Uterus (tissue), 2 donors: Measurements from ENCODE around the gene TIGAR.

Experiments
- CTCF ChIP-seq, 4 experiments: fragments of 200-600 bp in 2 of 4; fragments of 450-650 bp in 2 of 4; sonication (generic) in 2 of 4; IDR thresholded peaks; one replicate each; pipeline ENCODE4 v1.5.1; 2016 to 2019; ENCODE audit warnings: antibody characterized with exemption in 4 of 4, mild to moderate bottlenecking in 2 of 4, moderate library complexity in 1 of 4
- POLR2A ChIP-seq, 2 donors: fragments of 450-650 bp; IDR thresholded peaks; one replicate each; pipeline ENCODE4 v1.6.1; 2016; ENCODE audit warnings: antibody characterized with exemption in 2 of 2, mild to moderate bottlenecking in 1 of 2, moderate library complexity in 1 of 2

DNA sequence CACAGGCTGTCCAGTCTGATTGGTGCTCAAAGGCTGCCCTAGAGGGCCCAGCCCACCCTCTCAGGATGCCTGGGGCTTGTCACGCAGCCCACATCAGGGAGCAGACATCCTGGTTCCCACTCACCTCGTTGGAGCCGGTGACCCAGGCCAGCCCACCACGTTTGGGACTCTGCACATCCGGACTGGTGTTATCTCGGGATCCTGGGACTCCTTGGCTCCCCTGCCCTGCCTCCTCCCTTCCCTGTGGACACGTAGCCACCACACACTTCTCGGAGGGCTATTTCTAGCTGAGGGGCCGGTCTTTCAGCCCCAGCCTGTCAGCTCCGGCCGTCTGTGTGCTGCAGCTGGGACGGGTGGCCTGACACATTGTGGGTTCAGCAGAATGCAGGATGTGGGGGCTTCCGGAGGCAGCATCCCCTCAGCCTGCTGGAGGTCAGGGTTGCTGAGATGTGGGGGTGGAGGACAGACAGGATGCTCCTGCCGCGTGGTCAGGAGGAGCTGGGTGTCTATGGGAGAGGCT, 71.3 kb downstream of the TIGAR start:
- no peak for TF ChIP-seq CTCF (IDR thresholded peaks at IDR 0.05)
- TF ChIP-seq POLR2A (IDR thresholded peaks at IDR 0.05), result no peak
